Thoracic aorta (tissue), 2 donors: ENCODE results near the gene SRSF4. TPM values are rescaled to one million over a fixed set of nuclear protein-coding genes. Genes with fewer than 3 reads are reported as not detected.
A peak's percentile ranks its signal among the peaks of the same experiment; 100 is the strongest.

Source experiments
- ATAC-seq: fragments of 150-250 bp; one replicate; pipeline ENCODE4 v1.8.0; 2017; ENCODE audit warnings: low read depth; ENCODE audit not compliant: insufficient number of reproducible peaks, low FRiP score
- DNase-seq: peaks from one replicate; pipeline ENCODE4 v3.0.0-alpha.2; 2020; ENCODE audit warnings: low spot score
- H3K27ac ChIP-seq, 2 donors: fragments of 200-600 bp; sonication (generic); 1 replicate in 1 of 2; 2 replicates in 1 of 2; pipeline ENCODE4 v1.5.1; 2016; ENCODE audit warnings: mild to moderate bottlenecking in 2 of 2, moderate library complexity in 2 of 2
- H3K27me3 ChIP-seq: fragments of 200-600 bp; sonication (generic); replicated peaks from 2 replicates; pipeline ENCODE4 v1.6.0; 2016; ENCODE audit warnings: mild to moderate bottlenecking; ENCODE audit not compliant: insufficient read depth
- H3K36me3 ChIP-seq: fragments of 200-600 bp; sonication (generic); one replicate; pipeline ENCODE4 v1.5.1; 2016
- H3K4me1 ChIP-seq, 2 donors: fragments of 200-600 bp; sonication (generic); 1 replicate in 1 of 2; 2 replicates in 1 of 2; pipeline versions ENCODE4 v1.5.1 to v1.6.0; 2016; ENCODE audit warnings: low read depth in 2 of 2, mild to moderate bottlenecking in 1 of 2; ENCODE audit not compliant: control insufficient read depth in 1 of 2
- H3K4me3 ChIP-seq: fragments of 200-600 bp; sonication (generic); 2 replicates; pipeline ENCODE4 v1.5.1; 2016; ENCODE audit warnings: mild to moderate bottlenecking
- H3K9me3 ChIP-seq: fragments of 200-600 bp; sonication (generic); 2 replicates; pipeline ENCODE4 v1.5.1; 2016
- total RNA-seq, 2 donors: library from RNA; depleted of rRNA; stranded (reverse); fragments of >200 nt; gene quantifications; one replicate each; pipeline versions ENCODE4 v1.1.0 to v1.2.3, GENCODE V29; 2016
- TF ChIP-seq, protein P1 (sequence below): fragments of 200-600 bp; sonication (generic); IDR thresholded peaks from one replicate; pipeline ENCODE4 v1.5.1; 2019; ENCODE audit warnings: antibody characterized with exemption

The SRSF4 gene
- total RNA-seq, 2 donors from 2014 or later, result 52.5 to 96.4 TPM

DNA sequence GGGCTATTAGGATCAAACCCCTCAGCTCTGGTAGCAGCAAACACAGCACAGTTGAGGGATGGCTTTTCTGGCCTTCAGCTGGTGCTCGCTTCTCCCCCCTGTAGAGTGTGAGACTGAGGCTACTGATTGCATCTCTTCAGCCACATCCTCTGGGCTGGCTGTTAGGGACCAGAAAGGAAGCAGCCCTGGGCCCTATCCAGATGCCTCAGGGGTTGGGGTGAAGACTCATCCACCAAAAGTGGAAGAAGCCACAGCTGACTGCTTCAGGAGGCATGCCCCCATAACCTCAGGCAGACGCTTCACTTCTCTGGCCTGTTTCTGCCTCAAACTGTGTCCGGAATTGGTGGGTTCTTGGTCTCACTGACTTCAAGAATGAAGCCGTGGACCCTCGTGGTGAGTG, 51.8 kb downstream of the SRSF4 start:
- no peaks in the 10 kb centered on the region for H3K27me3 ChIP-seq
- no peaks in the 10 kb centered on the region for H3K9me3 ChIP-seq
- no peaks in the 10 kb centered on the region for H3K36me3 ChIP-seq
- H3K4me3 ChIP-seq, result no peak overlapping the region
- TF ChIP-seq, protein P1, sequence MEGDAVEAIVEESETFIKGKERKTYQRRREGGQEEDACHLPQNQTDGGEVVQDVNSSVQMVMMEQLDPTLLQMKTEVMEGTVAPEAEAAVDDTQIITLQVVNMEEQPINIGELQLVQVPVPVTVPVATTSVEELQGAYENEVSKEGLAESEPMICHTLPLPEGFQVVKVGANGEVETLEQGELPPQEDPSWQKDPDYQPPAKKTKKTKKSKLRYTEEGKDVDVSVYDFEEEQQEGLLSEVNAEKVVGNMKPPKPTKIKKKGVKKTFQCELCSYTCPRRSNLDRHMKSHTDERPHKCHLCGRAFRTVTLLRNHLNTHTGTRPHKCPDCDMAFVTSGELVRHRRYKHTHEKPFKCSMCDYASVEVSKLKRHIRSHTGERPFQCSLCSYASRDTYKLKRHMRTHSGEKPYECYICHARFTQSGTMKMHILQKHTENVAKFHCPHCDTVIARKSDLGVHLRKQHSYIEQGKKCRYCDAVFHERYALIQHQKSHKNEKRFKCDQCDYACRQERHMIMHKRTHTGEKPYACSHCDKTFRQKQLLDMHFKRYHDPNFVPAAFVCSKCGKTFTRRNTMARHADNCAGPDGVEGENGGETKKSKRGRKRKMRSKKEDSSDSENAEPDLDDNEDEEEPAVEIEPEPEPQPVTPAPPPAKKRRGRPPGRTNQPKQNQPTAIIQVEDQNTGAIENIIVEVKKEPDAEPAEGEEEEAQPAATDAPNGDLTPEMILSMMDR, result no peak
- DNase-seq (no peak), ATAC-seq (no peak)
- no peak overlapping the region for H3K27ac ChIP-seq
- peaks cover 3 to 18% of the 10 kb centered on the region in 2 donors for H3K4me1 ChIP-seq

DNA sequence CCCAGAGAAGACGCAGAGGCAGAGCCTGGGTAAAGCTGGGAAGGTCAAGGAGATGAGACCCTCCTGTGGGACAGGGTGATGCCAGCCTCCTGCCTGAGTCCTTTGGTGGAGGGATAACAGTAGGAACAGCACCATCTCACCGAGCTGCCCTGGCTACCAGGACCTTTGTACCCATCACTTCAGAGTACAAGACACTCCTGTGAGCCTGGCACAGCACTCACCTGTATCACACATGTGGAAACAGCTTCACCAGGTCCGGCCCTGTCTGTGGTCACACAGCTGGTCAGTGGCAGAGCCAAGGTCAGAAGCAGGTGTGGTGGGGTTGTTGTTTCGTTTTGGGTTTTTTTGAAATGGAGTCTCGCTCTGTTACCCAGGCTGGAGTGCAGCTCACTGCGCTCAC, 53.0 kb downstream of the SRSF4 start:
- DNase-seq (no peak), ATAC-seq (no peak)
- TF ChIP-seq, protein P1, result no peak
- H3K4me3 ChIP-seq, result no peak overlapping the region
- H3K36me3 ChIP-seq, result no peaks in the 10 kb centered on the region
- peaks cover 3 to 17% of the 10 kb centered on the region in 2 donors for H3K4me1 ChIP-seq
- H3K9me3 ChIP-seq, result no peaks in the 10 kb centered on the region
- no peak overlapping the region for H3K27ac ChIP-seq
- H3K27me3 ChIP-seq, result no peaks in the 10 kb centered on the region

DNA sequence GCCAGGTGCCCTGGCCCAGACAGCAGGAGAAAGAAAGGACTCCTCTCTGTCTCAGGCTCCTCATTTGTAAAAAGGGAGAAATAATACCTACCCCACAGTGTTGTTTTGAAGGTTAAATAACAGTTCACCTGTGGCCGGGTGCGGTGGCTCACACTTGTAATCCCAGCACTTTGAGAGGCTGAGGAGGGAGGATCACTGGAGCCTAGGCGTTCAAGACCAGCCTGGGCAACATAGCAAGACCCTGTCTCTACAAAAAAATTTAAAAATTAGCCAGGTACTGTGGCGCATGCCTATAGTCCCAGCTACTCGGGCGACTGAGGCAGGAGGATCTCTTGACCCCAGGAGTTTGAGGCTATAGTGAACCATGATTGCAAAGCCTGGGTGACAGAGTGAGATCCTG, 55.5 kb downstream of the SRSF4 start:
- no peak for DNase-seq
- H3K27me3 ChIP-seq, result no peaks in the 10 kb centered on the region
- no peaks in the 10 kb centered on the region for H3K36me3 ChIP-seq
- no peak overlapping the region for H3K4me3 ChIP-seq
- no peak overlapping the region for H3K27ac ChIP-seq
- no peaks in the 10 kb centered on the region for H3K9me3 ChIP-seq
- ATAC-seq, result no peak
- peaks cover 3 to 26% of the 10 kb centered on the region in 2 donors for H3K4me1 ChIP-seq
- TF ChIP-seq, protein P1, result no peak

DNA sequence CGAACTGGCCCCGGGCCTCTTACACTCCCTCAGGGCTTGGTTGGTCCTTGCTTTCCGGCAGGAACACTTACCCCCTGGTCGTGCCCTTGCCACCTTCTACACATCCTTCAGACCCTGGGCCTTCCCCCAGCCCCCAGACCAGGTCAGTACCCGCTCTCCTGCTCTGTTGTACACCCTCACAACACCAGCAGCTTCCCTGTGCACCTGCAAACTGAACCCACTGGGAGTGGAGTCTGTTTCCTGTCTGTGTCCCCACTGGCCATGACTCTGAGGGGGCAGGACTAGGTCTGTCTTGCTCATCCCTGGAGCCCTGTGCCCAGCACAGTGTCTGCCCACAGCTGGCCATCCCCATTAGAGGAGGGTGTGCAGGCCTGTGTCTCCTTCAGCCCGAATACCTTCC, 55.9 kb downstream of the SRSF4 start:
- H3K27me3 ChIP-seq, result no peaks in the 10 kb centered on the region
- DNase-seq (no peak), ATAC-seq (no peak)
- H3K4me1 ChIP-seq, result peaks cover 3 to 30% of the 10 kb centered on the region in 2 donors
- TF ChIP-seq, protein P1, result no peak
- H3K27ac ChIP-seq, result peak overlapping the region; percentile 100
- no peaks in the 10 kb centered on the region for H3K9me3 ChIP-seq
- H3K36me3 ChIP-seq, result no peaks in the 10 kb centered on the region
- H3K4me3 ChIP-seq, result no peak overlapping the region

DNA sequence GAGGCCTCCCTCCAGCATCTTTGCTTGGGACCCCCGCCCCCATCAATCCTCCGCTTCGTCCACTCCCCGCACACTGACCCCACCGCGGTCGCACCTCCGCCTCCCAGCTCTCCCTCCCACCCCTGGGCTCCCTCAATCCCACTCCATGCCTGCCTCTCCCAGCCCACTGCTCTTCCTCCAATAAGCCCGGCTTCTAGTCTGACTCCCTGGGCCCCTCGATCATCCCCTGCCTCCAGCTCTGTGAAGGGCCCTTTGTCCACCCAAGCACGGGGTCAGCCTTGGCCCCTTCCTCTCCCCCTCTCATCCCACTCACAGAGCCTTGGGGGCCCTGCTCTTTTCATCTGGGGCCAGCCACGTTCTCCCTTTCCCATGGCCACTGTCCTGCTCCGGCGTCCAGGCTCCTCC, 56.5 kb downstream of the SRSF4 start:
- TF ChIP-seq, protein P1, result no peak
- Histone ChIP-seq H3K27ac (peak overlapping the region; percentile 100), H3K36me3 (no peaks in the 10 kb centered on the region), H3K9me3 (no peaks in the 10 kb centered on the region), H3K4me1 (peaks cover 6 to 35% of the 10 kb centered on the region in 2 donors), H3K27me3 (no peaks in the 10 kb centered on the region), H3K4me3 (peak overlapping the region; percentile 97)
- no peak for DNase-seq
- ATAC-seq, result no peak
